CD1c-positive myeloid dendritic cell (primary cell): ENCODE results near the gene TNIP3.

ENCODE experiments used
- DNase-seq: peaks from one replicate; pipeline ENCODE4 v3.0.0-alpha.2; 2016; ENCODE audit errors: extremely low spot score

TNIP3 gene

DNA sequence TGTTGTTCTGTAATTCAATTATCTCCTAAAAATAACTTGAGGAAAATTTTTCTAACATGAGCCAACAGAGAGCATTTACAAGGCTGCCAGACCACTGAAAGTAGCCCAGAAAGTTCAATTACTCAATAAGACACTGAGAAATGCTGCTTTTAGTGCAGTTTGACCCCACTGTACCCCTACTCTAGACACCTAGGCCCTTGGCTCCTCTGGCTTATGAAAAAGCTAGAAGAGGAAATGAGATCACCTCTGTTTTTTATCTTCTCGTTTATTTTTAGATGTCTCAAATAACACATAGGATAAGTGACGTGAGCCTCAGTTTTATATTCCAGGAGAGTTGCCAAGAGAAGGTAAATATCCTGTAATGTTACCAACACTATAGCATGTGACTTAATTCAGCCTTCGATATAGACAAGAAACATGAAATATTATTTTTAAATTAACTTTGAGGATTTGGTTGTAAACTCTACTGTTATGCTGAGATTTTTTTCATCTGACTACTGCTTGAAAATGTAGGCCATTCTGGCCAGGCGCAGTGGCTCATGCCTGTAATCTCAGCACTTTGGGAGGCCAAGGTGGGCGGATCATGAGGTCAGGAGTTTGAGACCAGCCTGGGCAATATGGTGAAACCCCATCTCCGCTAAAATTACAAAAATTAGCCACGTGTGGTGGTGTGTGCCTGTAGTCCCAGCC, 24.4 kb downstream of the TNIP3 start:
- DNase-seq, result no peak

- no peak for DNase-seq
Observed at GRCh38 chr4:121138039-121138825, 25.9 kb downstream of the TNIP3 start.

GRCh38 chr4:121130326-121130660, 33.8 kb downstream of the TNIP3 start:
- DNase-seq, result no peak

DNA sequence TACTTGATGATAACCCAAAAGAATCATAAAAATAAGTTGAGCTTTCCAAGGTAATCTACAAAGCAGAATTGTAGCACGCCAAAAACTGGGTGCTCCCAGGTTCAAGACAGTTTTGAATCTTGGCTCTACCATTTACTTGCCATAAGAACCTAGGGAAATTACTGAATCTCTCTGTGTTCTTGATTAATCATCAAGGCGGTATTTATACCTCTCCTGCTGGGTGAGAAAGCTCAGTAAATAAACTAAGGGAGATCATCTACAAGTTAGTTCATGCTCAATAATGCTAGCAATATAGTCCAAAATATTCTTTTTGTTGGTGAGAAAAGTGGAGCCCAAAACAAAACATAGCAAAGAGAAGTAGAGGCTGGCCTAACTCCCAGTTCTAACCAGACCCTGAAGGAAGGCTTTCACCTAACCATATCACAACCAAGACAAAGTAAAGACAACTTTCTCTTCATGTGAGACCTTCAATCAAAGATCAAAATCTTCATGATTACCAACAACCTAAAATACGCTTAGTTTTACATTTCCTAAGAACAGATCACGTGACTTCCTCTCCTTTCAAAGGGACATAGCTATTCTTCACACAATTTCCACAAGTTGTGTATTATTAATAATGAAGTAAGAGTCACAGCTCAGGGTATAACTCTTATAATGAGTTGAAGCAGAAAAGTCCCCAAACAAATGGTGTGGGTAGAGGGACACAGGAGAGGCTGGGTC, 34.4 kb downstream of the TNIP3 start:
- no peak for DNase-seq

- no peak for DNase-seq
Observed at GRCh38 chr4:121127100-121127499, 37.0 kb downstream of the TNIP3 start.

DNA sequence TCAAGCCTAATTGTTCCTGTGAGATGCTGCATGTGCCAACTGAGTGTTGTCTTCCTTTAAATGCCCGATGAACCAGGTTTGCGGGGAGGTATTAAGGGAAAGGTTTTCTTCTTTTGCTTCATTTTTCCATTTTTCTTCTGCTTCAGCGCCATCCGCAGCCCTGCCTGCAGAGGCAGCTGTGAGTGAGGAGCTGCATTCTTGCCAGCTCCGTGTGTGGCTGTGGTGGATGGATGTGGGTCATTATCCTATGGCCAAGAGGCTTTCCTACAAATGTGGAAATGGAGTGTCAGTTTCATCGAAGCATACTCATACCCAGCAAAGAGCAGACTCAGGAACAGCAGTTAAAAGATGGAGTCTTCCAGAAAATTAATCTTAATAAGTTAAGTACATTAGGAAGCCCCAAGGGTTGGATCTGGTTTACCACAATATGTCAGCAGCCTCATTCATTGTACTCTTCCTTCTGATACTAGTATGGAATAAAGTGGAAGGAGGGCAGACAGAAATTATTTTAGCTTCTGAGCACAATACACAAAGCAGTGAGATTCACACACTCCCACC, 37.6 kb downstream of the TNIP3 start:
- no peak for DNase-seq

- DNase-seq, result no peak
Observed at GRCh38 chr4:121125498-121125885, 38.6 kb downstream of the TNIP3 start.

DNA sequence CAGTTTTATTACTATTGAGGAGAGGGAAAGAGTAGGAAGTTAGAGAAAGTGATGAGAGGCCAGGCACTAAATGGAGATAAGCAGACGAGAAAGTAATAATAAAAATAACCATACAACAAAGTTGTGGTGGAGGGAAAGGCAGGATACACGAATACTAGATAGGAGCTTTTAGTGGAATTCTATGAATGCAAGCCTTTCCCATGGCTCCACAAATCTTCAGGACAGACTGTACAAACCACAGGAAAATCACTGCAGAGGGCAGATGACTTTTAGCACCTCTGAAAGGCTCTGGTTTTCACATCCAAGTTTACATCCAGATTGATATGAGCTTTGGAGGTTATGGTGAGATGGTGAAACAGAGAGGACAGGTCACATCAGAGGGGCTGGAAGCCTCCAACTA, 41.5 kb downstream of the TNIP3 start:
- DNase-seq, result no peak

- no peak for DNase-seq
Observed at GRCh38 chr4:121119715-121120114, 44.4 kb downstream of the TNIP3 start.

- DNase-seq, result no peak
Observed at GRCh38 chr4:121118344-121118743, 45.8 kb downstream of the TNIP3 start.

DNA sequence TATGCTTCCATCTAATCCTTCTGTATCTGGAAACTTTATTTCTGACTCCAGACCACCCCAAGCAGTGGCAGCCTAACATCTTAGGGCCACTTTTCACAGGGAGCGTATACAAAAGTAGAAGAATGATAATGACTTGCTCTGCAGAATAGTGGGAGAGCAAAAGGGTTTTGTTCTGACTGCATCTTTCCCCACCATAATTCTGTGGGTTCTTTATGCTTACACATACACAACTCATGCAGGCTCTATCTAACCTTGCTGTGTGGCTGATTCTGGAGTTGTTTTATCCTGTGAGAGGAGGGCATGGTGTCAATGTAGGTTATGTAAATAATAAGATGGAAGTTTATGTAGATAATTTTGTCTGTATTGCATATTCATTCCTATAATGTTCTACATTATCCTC, 49.4 kb downstream of the TNIP3 start:
- no peak for DNase-seq

GRCh38 chr4:121112530-121112929, 51.6 kb downstream of the TNIP3 start:
- DNase-seq, result no peak

GRCh38 chr4:121108557-121108956, 55.6 kb downstream of the TNIP3 start:
- DNase-seq, result no peak

- no peak for DNase-seq
Observed at GRCh38 chr4:121107507-121107906, 56.6 kb downstream of the TNIP3 start.

DNA sequence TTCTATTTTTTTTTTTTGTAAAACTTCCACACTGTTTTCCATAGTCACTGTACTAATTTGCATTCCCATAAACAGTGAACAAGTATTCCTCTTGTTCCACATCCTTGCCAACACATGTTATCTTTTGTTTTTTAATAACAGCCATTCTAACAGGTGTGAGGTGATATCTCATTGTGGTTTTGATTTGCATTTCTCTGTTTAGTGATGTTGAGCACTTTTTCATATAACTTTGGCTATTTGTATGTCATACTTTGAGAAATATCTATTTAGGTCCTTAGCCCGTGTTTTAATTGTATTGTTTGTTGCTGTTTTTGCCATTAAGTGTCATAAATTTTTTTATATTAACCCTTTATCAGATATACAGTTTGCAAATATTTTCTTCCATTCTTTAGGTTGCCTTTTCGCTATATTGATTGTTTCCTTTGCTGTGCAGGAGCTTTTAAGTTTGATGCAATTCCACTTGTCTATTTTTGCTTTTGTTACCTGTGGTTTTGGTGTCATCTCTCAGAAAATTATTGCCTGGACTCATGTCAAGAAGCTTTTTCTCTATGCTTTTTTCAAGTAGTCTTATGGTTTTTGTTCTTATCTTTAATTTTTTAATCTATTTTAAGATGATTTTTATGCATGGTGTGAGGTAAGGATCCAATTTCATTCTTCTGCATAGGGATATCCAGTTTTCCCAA, 63.9 kb downstream of the TNIP3 start:
- DNase-seq, result no peak

GRCh38 chr4:121098266-121098665, 65.9 kb downstream of the TNIP3 start:
- no peak for DNase-seq

DNA sequence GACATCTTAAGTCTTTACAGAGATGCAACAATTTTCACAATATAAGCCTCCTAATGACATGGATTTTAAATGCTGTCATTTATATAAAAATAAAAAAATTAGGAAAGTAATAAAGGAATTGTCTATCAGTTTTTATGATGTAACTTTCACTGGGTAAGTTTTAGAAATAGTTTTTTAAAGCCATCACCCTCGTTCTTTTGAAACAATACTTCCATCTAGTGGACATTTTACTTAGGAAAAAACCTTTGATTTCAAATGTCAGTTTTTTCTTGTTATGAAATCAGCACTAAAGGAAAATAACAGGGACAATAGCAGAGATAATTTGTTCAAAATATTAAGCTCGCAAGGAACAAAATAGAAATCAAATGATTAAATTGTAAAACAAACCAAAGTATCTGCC, 67.5 kb downstream of the TNIP3 start:
- peak; percentile 52 for DNase-seq

GRCh38 chr4:121096191-121096590, 67.9 kb downstream of the TNIP3 start:
- DNase-seq, result no peak

DNA sequence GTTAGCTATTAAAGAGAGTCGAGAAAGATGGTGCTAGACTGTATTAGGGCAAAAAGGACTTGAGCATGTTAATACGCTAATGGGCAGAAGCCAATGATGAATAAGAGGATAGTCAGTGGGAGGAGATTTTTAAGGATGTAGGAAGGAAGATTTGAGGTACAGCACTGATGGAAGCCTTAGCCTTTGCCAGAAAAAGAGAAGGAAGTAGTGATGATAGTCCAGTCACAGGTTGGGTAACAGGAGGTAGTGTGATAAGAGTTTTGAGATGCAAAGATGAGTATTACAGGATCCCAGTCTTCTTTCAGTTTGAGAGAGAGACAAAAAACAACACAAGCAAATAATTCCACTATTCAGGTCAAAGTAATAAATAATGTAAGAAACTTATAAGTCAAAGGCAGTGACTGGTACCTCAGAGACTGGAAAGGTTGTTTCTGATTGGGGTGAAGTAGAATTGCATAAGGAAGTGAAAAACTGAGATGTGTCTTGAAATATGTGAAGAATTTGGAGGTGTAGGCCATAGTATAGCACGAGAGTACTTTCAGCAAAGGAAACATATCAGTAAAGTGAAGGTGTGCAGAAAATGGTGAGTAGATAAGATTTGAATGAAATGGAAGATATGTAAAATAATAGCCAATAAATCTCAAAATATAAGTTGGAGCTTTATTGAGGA, 69.7 kb downstream of the TNIP3 start:
- peak; percentile 22 for DNase-seq

GRCh38 chr4:121093261-121093660, 70.9 kb downstream of the TNIP3 start:
- peak; percentile 49 for DNase-seq

- no peak for DNase-seq
Observed at GRCh38 chr4:121091941-121092340, 72.2 kb downstream of the TNIP3 start.
